A673 (cell line): ENCODE data around the gene SLC4A1.

Experiments
- CTCF ChIP-seq: fragments of 300-800, 200-600 bp; sonication (generic); conservative IDR thresholded peaks from 2 replicates; pipeline ENCODE4 v1.5.1; 2017; ENCODE audit warnings: low read depth, mild to moderate bottlenecking, antibody characterized with exemption, low read length, moderate library complexity, mixed read lengths
- EZH2 ChIP-seq: fragments of 200-600 bp; sonication (generic); IDR thresholded peaks from 2 replicates; pipeline ENCODE4 v1.6.1; 2017; ENCODE audit warnings: borderline replicate concordance, low read depth, mild to moderate bottlenecking, mixed read lengths, antibody characterized with exemption, low read length; ENCODE audit not compliant: poor library complexity, severe bottlenecking

DNA sequence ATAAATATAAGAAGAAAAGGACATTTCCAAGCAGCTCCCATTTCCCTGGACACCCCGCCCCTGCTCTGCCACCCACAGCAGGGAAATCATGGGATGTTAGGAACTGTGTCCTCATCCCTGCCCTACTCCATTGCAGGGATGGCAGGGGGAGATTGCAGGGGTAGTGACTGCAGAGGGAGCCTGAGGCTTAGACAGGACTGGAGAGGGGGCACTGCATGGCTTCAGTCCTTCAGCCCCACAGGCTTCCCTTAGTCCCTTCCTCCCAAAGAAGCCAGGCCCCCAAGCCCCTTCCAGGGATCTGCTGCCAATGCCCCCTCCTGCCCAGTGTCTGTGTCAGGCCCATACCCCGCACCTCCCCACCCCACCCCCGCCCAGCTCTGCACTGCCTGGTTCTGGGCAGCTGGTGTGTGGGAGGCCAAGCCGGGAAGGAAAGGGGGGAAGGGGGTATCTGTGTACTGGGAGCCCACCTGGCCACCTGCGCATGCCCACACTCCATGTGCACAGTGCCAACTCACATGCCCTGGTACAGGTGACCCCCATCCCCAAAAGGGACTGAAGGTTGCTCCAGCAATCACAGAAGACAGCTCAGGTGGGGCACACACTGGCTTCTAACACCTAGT lies 43.7 kb upstream of the SLC4A1 start:
- no peak for TF ChIP-seq CTCF
- no peak for TF ChIP-seq EZH2
